ENCODE data around the gene AXIN2.
A peak's percentile ranks its signal among the peaks of the same experiment; 100 is the strongest.
"Not testable (repeated sequence)": the region's sequence is repeated elsewhere in the genome, so short reads cannot be mapped to it uniquely, and the experiment has no call there.

AXIN2 gene

GRCh38 chr17:65531256-65532100 lies 30.0 kb downstream of the AXIN2 start:
- peaks cover 22 to 31% of the 10 kb centered on the region in 2 donors for H3K4me1 ChIP-seq (ENCODE audit: control insufficient read depth in 1 of 2, insufficient read depth in 2 of 2, low read length in 2 of 2)
- H3K36me3 ChIP-seq (ENCODE audit: control insufficient read depth in 1 of 2, insufficient read depth in 2 of 2, low read length in 2 of 2) = peaks cover 6 to 21% of the 10 kb centered on the region in 2 donors
- no peaks in the 10 kb centered on the region for H3K9me3 ChIP-seq (ENCODE audit: control insufficient read depth in 1 of 2, low read length in 2 of 2)
- H3K4me3 ChIP-seq (ENCODE audit: low read depth in 1 of 2, low read length in 2 of 2) = no peak overlapping the region
- no peaks in the 10 kb centered on the region for H3K27me3 ChIP-seq (ENCODE audit: low read depth, low read length)
- peak overlapping the region; percentile 51 for H3K27ac ChIP-seq (ENCODE audit: low read length)

- Histone ChIP-seq H3K27me3 (ENCODE audit: low read depth, low read length) (no peaks in the 10 kb centered on the region), H3K36me3 (ENCODE audit: control insufficient read depth in 1 of 2, insufficient read depth in 2 of 2, low read length in 2 of 2) (peaks cover 3 to 14% of the 10 kb centered on the region in 2 donors), H3K4me3 (ENCODE audit: low read depth in 1 of 2, low read length in 2 of 2) (no peak overlapping the region), H3K4me1 (ENCODE audit: control insufficient read depth in 1 of 2, insufficient read depth in 2 of 2, low read length in 2 of 2) (peaks cover 22 to 31% of the 10 kb centered on the region in 2 donors), H3K27ac (ENCODE audit: low read length) (peak overlapping the region; percentile 39), H3K9me3 (ENCODE audit: control insufficient read depth in 1 of 2, low read length in 2 of 2) (no peaks in the 10 kb centered on the region)
Measured at GRCh38 chr17:65530523-65531255, 30.8 kb downstream of the AXIN2 start.

- Histone ChIP-seq H3K4me3 (ENCODE audit: low read depth in 1 of 2, low read length in 2 of 2) (no peak overlapping the region), H3K9me3 (ENCODE audit: control insufficient read depth in 1 of 2, low read length in 2 of 2) (no peaks in the 10 kb centered on the region), H3K36me3 (ENCODE audit: control insufficient read depth in 1 of 2, insufficient read depth in 2 of 2, low read length in 2 of 2) (peaks cover 0 to 6% of the 10 kb centered on the region in 2 donors), H3K27ac (ENCODE audit: low read length) (no peak overlapping the region), H3K4me1 (ENCODE audit: control insufficient read depth in 1 of 2, insufficient read depth in 2 of 2, low read length in 2 of 2) (peaks cover 22 to 31% of the 10 kb centered on the region in 2 donors), H3K27me3 (ENCODE audit: low read depth, low read length) (no peaks in the 10 kb centered on the region)
Measured at GRCh38 chr17:65529761-65530522, 31.5 kb downstream of the AXIN2 start.

- H3K36me3 ChIP-seq (ENCODE audit: control insufficient read depth in 1 of 2, insufficient read depth in 2 of 2, low read length in 2 of 2) = peaks cover 0 to 5% of the 10 kb centered on the region in 2 donors
- no peaks in the 10 kb centered on the region for H3K27me3 ChIP-seq (ENCODE audit: low read depth, low read length)
- no peak overlapping the region for H3K4me3 ChIP-seq (ENCODE audit: low read depth in 1 of 2, low read length in 2 of 2)
- H3K4me1 ChIP-seq (ENCODE audit: control insufficient read depth in 1 of 2, insufficient read depth in 2 of 2, low read length in 2 of 2) = peaks cover 22 to 31% of the 10 kb centered on the region in 2 donors
- H3K27ac ChIP-seq (ENCODE audit: low read length) = no peak overlapping the region
- H3K9me3 ChIP-seq (ENCODE audit: control insufficient read depth in 1 of 2, low read length in 2 of 2) = no peaks in the 10 kb centered on the region
Measured at GRCh38 chr17:65529040-65529633, 32.3 kb downstream of the AXIN2 start.

GRCh38 chr17:65527857-65528591 lies 33.4 kb downstream of the AXIN2 start:
- H3K27ac ChIP-seq (ENCODE audit: low read length) = no peak overlapping the region
- peaks cover 0 to under 1% of the 10 kb centered on the region in 2 donors for H3K36me3 ChIP-seq (ENCODE audit: control insufficient read depth in 1 of 2, insufficient read depth in 2 of 2, low read length in 2 of 2)
- no peak overlapping the region for H3K4me3 ChIP-seq (ENCODE audit: low read depth in 1 of 2, low read length in 2 of 2)
- H3K4me1 ChIP-seq (ENCODE audit: control insufficient read depth in 1 of 2, insufficient read depth in 2 of 2, low read length in 2 of 2) = peaks cover 22 to 28% of the 10 kb centered on the region in 2 donors
- no peaks in the 10 kb centered on the region for H3K9me3 ChIP-seq (ENCODE audit: control insufficient read depth in 1 of 2, low read length in 2 of 2)
- H3K27me3 ChIP-seq (ENCODE audit: low read depth, low read length) = no peaks in the 10 kb centered on the region

- no peaks in the 10 kb centered on the region for H3K27me3 ChIP-seq (ENCODE audit: low read depth, low read length)
- H3K9me3 ChIP-seq (ENCODE audit: control insufficient read depth in 1 of 2, low read length in 2 of 2) = no peaks in the 10 kb centered on the region
- no peaks in the 10 kb centered on the region for H3K36me3 ChIP-seq (ENCODE audit: control insufficient read depth in 1 of 2, insufficient read depth in 2 of 2, low read length in 2 of 2)
- no peak overlapping the region for H3K4me3 ChIP-seq (ENCODE audit: low read depth in 1 of 2, low read length in 2 of 2)
- H3K4me1 ChIP-seq (ENCODE audit: control insufficient read depth in 1 of 2, insufficient read depth in 2 of 2, low read length in 2 of 2) = peaks cover 18 to 21% of the 10 kb centered on the region in 2 donors
- H3K27ac ChIP-seq (ENCODE audit: low read length) = no peak overlapping the region
Measured at GRCh38 chr17:65527381-65527780, 34.1 kb downstream of the AXIN2 start.

- H3K27me3 ChIP-seq (ENCODE audit: low read depth, low read length); H3K27ac ChIP-seq (ENCODE audit: low read length); H3K4me3 ChIP-seq (ENCODE audit: low read depth in 1 of 2, low read length in 2 of 2); H3K36me3 ChIP-seq (ENCODE audit: control insufficient read depth in 1 of 2, insufficient read depth in 2 of 2, low read length in 2 of 2); H3K9me3 ChIP-seq (ENCODE audit: control insufficient read depth in 1 of 2, low read length in 2 of 2): not testable (repeated sequence)
- peaks cover 13 to 16% of the 10 kb centered on the region in 2 donors for H3K4me1 ChIP-seq (ENCODE audit: control insufficient read depth in 1 of 2, insufficient read depth in 2 of 2, low read length in 2 of 2)
Measured at GRCh38 chr17:65526854-65527253, 34.6 kb downstream of the AXIN2 start.

- no peaks in the 10 kb centered on the region for H3K36me3 ChIP-seq (ENCODE audit: control insufficient read depth in 1 of 2, insufficient read depth in 2 of 2, low read length in 2 of 2)
- no peaks in the 10 kb centered on the region for H3K4me1 ChIP-seq (ENCODE audit: control insufficient read depth in 1 of 2, insufficient read depth in 2 of 2, low read length in 2 of 2)
- H3K9me3 ChIP-seq (ENCODE audit: control insufficient read depth in 1 of 2, low read length in 2 of 2) = no peaks in the 10 kb centered on the region
- no peak overlapping the region for H3K27ac ChIP-seq (ENCODE audit: low read length)
- H3K4me3 ChIP-seq (ENCODE audit: low read depth in 1 of 2, low read length in 2 of 2) = no peak overlapping the region
- no peaks in the 10 kb centered on the region for H3K27me3 ChIP-seq (ENCODE audit: low read depth, low read length)
Measured at GRCh38 chr17:65523853-65524664, 37.4 kb downstream of the AXIN2 start.

- Histone ChIP-seq H3K27me3 (ENCODE audit: low read depth, low read length) (no peaks in the 10 kb centered on the region), H3K4me1 (ENCODE audit: control insufficient read depth in 1 of 2, insufficient read depth in 2 of 2, low read length in 2 of 2) (no peaks in the 10 kb centered on the region), H3K36me3 (ENCODE audit: control insufficient read depth in 1 of 2, insufficient read depth in 2 of 2, low read length in 2 of 2) (no peaks in the 10 kb centered on the region), H3K27ac (ENCODE audit: low read length) (no peak overlapping the region), H3K9me3 (ENCODE audit: control insufficient read depth in 1 of 2, low read length in 2 of 2) (no peaks in the 10 kb centered on the region), H3K4me3 (ENCODE audit: low read depth in 1 of 2, low read length in 2 of 2) (no peak overlapping the region)
Measured at GRCh38 chr17:65523411-65523810, 38.0 kb downstream of the AXIN2 start.
